K562 (cell line): ENCODE measurements around the gene TACR1.

Source experiments
- CREB5 ChIP-seq: fragments of 250-450 bp; sonication (Bioruptor Pico); IDR thresholded peaks from 2 replicates; pipeline ENCODE4 v1.5.0; 2020; ENCODE audit warnings: mild to moderate bottlenecking
- CTCF ChIP-seq, 3 experiments: IDR thresholded peaks in 2 of 3; conservative IDR thresholded peaks in 1 of 3; 2 replicates each; pipeline ENCODE4 v1.5.1; 2011 to 2012; ENCODE audit warnings: low read length in 3 of 3, mild to moderate bottlenecking in 3 of 3, control low read depth in 2 of 3, improper control_type of control experiment in 1 of 3, inconsistent platforms in 1 of 3, low read depth in 1 of 3, mixed read lengths in 1 of 3, moderate library complexity in 1 of 3; ENCODE audit not compliant: insufficient read depth in 2 of 3
- FIP1L1 ChIP-seq: fragments of 200-400 bp; formaldehyde crosslinking; IDR thresholded peaks from 2 replicates; pipeline ENCODE4 v1.6.1; 2018; ENCODE audit warnings: mild to moderate bottlenecking, low read depth, low read length; ENCODE audit not compliant: poor library complexity, severe bottlenecking
- FOXM1 ChIP-seq, 2 experiments: fragments of 450-650 bp in 1 of 2; sonication (generic) in 1 of 2; formaldehyde crosslinking in 1 of 2; IDR thresholded peaks; 2 replicates each; pipeline versions ENCODE4 v1.6.1 to v1.9.0; 2017 to 2022; ENCODE audit warnings: low read depth in 2 of 2, mild to moderate bottlenecking in 2 of 2, missing genetic modification reagents in 1 of 2, moderate library complexity in 1 of 2
- GATA2 ChIP-seq: sonication (generic); formaldehyde crosslinking; IDR thresholded peaks from 2 replicates; pipeline ENCODE4 v1.4.0; 2020; ENCODE audit warnings: mild to moderate bottlenecking, missing genetic modification reagents
- MEIS2 ChIP-seq: fragments of 450-650 bp; IDR thresholded peaks from 2 replicates; pipeline ENCODE4 v1.6.1; 2014; ENCODE audit warnings: mild to moderate bottlenecking; ENCODE audit not compliant: partially characterized antibody
- MNT ChIP-seq, 2 experiments: fragments of 450-650 bp; conservative IDR thresholded peaks; 2 replicates each; pipeline ENCODE4 v1.6.1; 2017; ENCODE audit warnings: mild to moderate bottlenecking in 2 of 2, moderate library complexity in 2 of 2
- NFIC ChIP-seq: fragments of 450-650 bp; IDR thresholded peaks from 2 replicates; pipeline ENCODE4 v1.6.1; 2017; ENCODE audit warnings: mild to moderate bottlenecking, inconsistent platforms
- POLR2A ChIP-seq: fragments of 450-650 bp; conservative IDR thresholded peaks from 2 replicates; pipeline ENCODE4 v1.6.1; 2016
- SIN3A ChIP-seq, 2 experiments: fragments of 150-350 bp in 1 of 2; IDR thresholded peaks; 2 replicates each; pipeline ENCODE4 v1.6.1; 2011 to 2016; ENCODE audit warnings: borderline replicate concordance in 2 of 2, low read depth in 2 of 2, low read length in 2 of 2, mild to moderate bottlenecking in 2 of 2, moderate library complexity in 2 of 2; ENCODE audit not compliant: control insufficient read depth in 1 of 2
- XRCC5 ChIP-seq: fragments of 200-400 bp; formaldehyde crosslinking; IDR thresholded peaks from 2 replicates; pipeline ENCODE4 v1.6.1; 2017; ENCODE audit warnings: low read depth, mild to moderate bottlenecking, low read length
- ZNF707 ChIP-seq: fragments of 250-450 bp; sonication (Bioruptor Pico); conservative IDR thresholded peaks from 2 replicates; pipeline ENCODE4 v1.8.0; 2022; ENCODE audit warnings: inconsistent platforms, mild to moderate bottlenecking, moderate library complexity

- TF ChIP-seq POLR2A (no peak), CTCF (IDR thresholded peaks at IDR 0.05 in 2 of 3, conservative IDR thresholded peaks at IDR 0.05 in 1 of 3; ENCODE audit: insufficient read depth in 2 of 3, low read depth in 1 of 3, low read length in 3 of 3) (no peak), CREB5 (CRISPR knock-in tag) (no peak), MEIS2 (no peak), ZNF707 (CRISPR knock-in tag) (no peak), MNT (conservative IDR thresholded peaks at IDR 0.05) (no peak), XRCC5 (no peak), SIN3A (IDR thresholded peaks at IDR 0.05; ENCODE audit: borderline replicate concordance in 2 of 2, control insufficient read depth in 1 of 2, low read depth in 2 of 2, low read length in 2 of 2) (no peak), NFIC (no peak), FIP1L1 (no peak), FOXM1 (IDR thresholded peaks at IDR 0.05; ENCODE audit: low read depth) (no peak), FOXM1 (CRISPR knock-in tag; IDR thresholded peaks at IDR 0.05; ENCODE audit: low read depth) (no peak), GATA2 (no peak)
Observed at GRCh38 chr2:75211266-75211770, 12.0 kb upstream of the TACR1 start.
